PFSK-1 (cell line): ENCODE data around the gene TRPC6.

Experiments
- POLR2AphosphoS5 ChIP-seq: IDR thresholded peaks from 2 replicates; pipeline ENCODE4 v1.6.1; 2012; ENCODE audit warnings: low read depth, mild to moderate bottlenecking, control low read depth, low read length, moderate library complexity
- TAF1 ChIP-seq: IDR thresholded peaks from 2 replicates; pipeline ENCODE4 v1.6.1; 2012; ENCODE audit warnings: low read length, control low read depth, borderline replicate concordance; ENCODE audit not compliant: insufficient read depth

- TF ChIP-seq POLR2AphosphoS5 (no peak), TAF1 (no peak)
Observed at GRCh38 chr11:101446238-101446637, 137.6 kb downstream of the TRPC6 start.
